ENCODE measurements around the gene ZP2.
"Not testable (repeated sequence)": the region's sequence is repeated elsewhere in the genome, so short reads cannot be mapped to it uniquely, and the experiment has no call there.

ZP2 gene

GRCh38 chr16:21197621-21198020 lies 13.8 kb downstream of the ZP2 start:
- Mint-ChIP-seq H3K9me3 (no peaks in the 10 kb centered on the region), H3K4me1 (no peaks in the 10 kb centered on the region), H3K36me3 (no peaks in the 10 kb centered on the region), H3K4me3 (no peak overlapping the region), H3K27ac (no peak overlapping the region), H3K27me3 (peaks cover 30% of the 10 kb centered on the region)
- no peak for DNase-seq
- CTCF ChIA-PET, result no interaction called here

- no peaks in the 10 kb centered on the region for H3K36me3 Mint-ChIP-seq
- DNase-seq, result no peak
- no peak overlapping the region for H3K4me3 Mint-ChIP-seq
- H3K4me1 Mint-ChIP-seq, result no peaks in the 10 kb centered on the region
- CTCF ChIA-PET, result interaction anchor here (1.0 kb wide), 1 partner anchor 1121 kb away, joined by 3 read pairs; no protein-coding TSS in a partner anchor
- no peak overlapping the region for H3K27ac Mint-ChIP-seq
- H3K9me3 Mint-ChIP-seq, result no peaks in the 10 kb centered on the region
- peaks cover 30% of the 10 kb centered on the region for H3K27me3 Mint-ChIP-seq
These were observed 14.3 kb downstream of the ZP2 start for GRCh38 chr16:21197112-21197511.

GRCh38 chr16:21195330-21195729 lies 16.0 kb downstream of the ZP2 start:
- DNase-seq, H3K9me3 Mint-ChIP-seq: not testable (repeated sequence)

GRCh38 chr16:21194771-21195301 lies 16.5 kb downstream of the ZP2 start:
- Mint-ChIP-seq H3K4me1 (no peaks in the 10 kb centered on the region), H3K36me3 (no peaks in the 10 kb centered on the region), H3K9me3 (no peaks in the 10 kb centered on the region), H3K27me3 (peaks cover 22% of the 10 kb centered on the region), H3K4me3 (no peak overlapping the region), H3K27ac (no peak overlapping the region)
- CTCF ChIA-PET, result no interaction called here
- DNase-seq, result no peak

More at GRCh38 chr16:21195330-21195729, 16.0 kb downstream of the ZP2 start:
- CTCF ChIA-PET, H3K36me3 Mint-ChIP-seq, H3K27ac Mint-ChIP-seq, H3K4me1 Mint-ChIP-seq, H3K4me3 Mint-ChIP-seq: not testable (repeated sequence)
- H3K27me3 Mint-ChIP-seq, result peaks cover 22% of the 10 kb centered on the region

GRCh38 chr16:21192991-21193390 lies 18.4 kb downstream of the ZP2 start:
- H3K4me3 Mint-ChIP-seq, result no peak overlapping the region
- H3K27me3 Mint-ChIP-seq, result peaks cover 19% of the 10 kb centered on the region
- H3K27ac Mint-ChIP-seq, result no peak overlapping the region
- CTCF ChIA-PET, result no interaction called here
- H3K36me3 Mint-ChIP-seq, result no peaks in the 10 kb centered on the region
- no peaks in the 10 kb centered on the region for H3K9me3 Mint-ChIP-seq
- no peak for DNase-seq
- peaks cover 5% of the 10 kb centered on the region for H3K4me1 Mint-ChIP-seq

- Mint-ChIP-seq H3K27me3 (peaks cover 12% of the 10 kb centered on the region), H3K4me1 (peaks cover 5% of the 10 kb centered on the region), H3K9me3 (no peaks in the 10 kb centered on the region), H3K36me3 (no peaks in the 10 kb centered on the region), H3K4me3 (no peak overlapping the region), H3K27ac (no peak overlapping the region)
- CTCF ChIA-PET, result no interaction called here
- DNase-seq, result no peak
These were observed 20.8 kb downstream of the ZP2 start for GRCh38 chr16:21190599-21190998.

GRCh38 chr16:21190013-21190412 lies 21.4 kb downstream of the ZP2 start:
- H3K4me1 Mint-ChIP-seq, result peaks cover 5% of the 10 kb centered on the region
- CTCF ChIA-PET, result interaction anchor here (0.7 to 2.6 kb wide), 4 partner anchors 112 to 1128 kb away, joined by 3 to 23 read pairs (median 7); no protein-coding TSS in a partner anchor
- H3K36me3 Mint-ChIP-seq, result no peaks in the 10 kb centered on the region
- H3K27me3 Mint-ChIP-seq, result peaks cover 8% of the 10 kb centered on the region
- H3K4me3 Mint-ChIP-seq, result no peak overlapping the region
- DNase-seq, result no peak
- no peak overlapping the region for H3K27ac Mint-ChIP-seq
- no peaks in the 10 kb centered on the region for H3K9me3 Mint-ChIP-seq

GRCh38 chr16:21189311-21189710 lies 22.1 kb downstream of the ZP2 start:
- Mint-ChIP-seq H3K4me1 (peaks cover 5% of the 10 kb centered on the region), H3K36me3 (no peaks in the 10 kb centered on the region), H3K9me3 (no peaks in the 10 kb centered on the region), H3K4me3 (no peak overlapping the region), H3K27me3 (peaks cover 5% of the 10 kb centered on the region), H3K27ac (no peak overlapping the region)
- CTCF ChIA-PET, result interaction anchor here (0.7 to 2.6 kb wide), 12 partner anchors 10 to 1148 kb away, joined by 3 to 23 read pairs (median 4); partner anchors contain the start of gene CRYM
- DNase-seq, result no peak

- no peaks in the 10 kb centered on the region for H3K9me3 Mint-ChIP-seq
- H3K36me3 Mint-ChIP-seq, result peaks cover 7% of the 10 kb centered on the region
- H3K27ac Mint-ChIP-seq, result no peak overlapping the region
- H3K4me3 Mint-ChIP-seq, result no peak overlapping the region
- H3K27me3 Mint-ChIP-seq, result peaks cover 5% of the 10 kb centered on the region
- peaks cover 5% of the 10 kb centered on the region for H3K4me1 Mint-ChIP-seq
- CTCF ChIA-PET, result interaction anchor here (0.7 to 2.0 kb wide), 4 partner anchors 114 to 1135 kb away, joined by 3 to 8 read pairs (median 4); no protein-coding TSS in a partner anchor
- DNase-seq, result no peak
These were observed 25.1 kb downstream of the ZP2 start for GRCh38 chr16:21186326-21186691.

- peaks cover 5% of the 10 kb centered on the region for H3K27me3 Mint-ChIP-seq
- H3K4me3 Mint-ChIP-seq, result no peak overlapping the region
- CTCF ChIA-PET, result interaction anchor here (0.7 to 2.0 kb wide), 4 partner anchors 115 to 1136 kb away, joined by 3 to 8 read pairs (median 4); no protein-coding TSS in a partner anchor
- H3K36me3 Mint-ChIP-seq, result peaks cover 12% of the 10 kb centered on the region
- DNase-seq, result no peak
- H3K27ac Mint-ChIP-seq, result no peak overlapping the region
- peaks cover 5% of the 10 kb centered on the region for H3K4me1 Mint-ChIP-seq
- H3K9me3 Mint-ChIP-seq, result no peaks in the 10 kb centered on the region
These were observed 25.6 kb downstream of the ZP2 start for GRCh38 chr16:21185659-21186325.

- DNase-seq, result no peak
- Mint-ChIP-seq H3K9me3 (no peaks in the 10 kb centered on the region), H3K4me3 (no peak overlapping the region), H3K36me3 (peaks cover 15% of the 10 kb centered on the region), H3K27ac (no peak overlapping the region), H3K27me3 (peaks cover 5% of the 10 kb centered on the region), H3K4me1 (peaks cover 5% of the 10 kb centered on the region)
- CTCF ChIA-PET, result no interaction called here
These were observed 26.5 kb downstream of the ZP2 start for GRCh38 chr16:21184834-21185233.

GRCh38 chr16:21183995-21184394 lies 27.4 kb downstream of the ZP2 start:
- H3K4me3 Mint-ChIP-seq, result no peak overlapping the region
- CTCF ChIA-PET, result no interaction called here
- peaks cover 5% of the 10 kb centered on the region for H3K4me1 Mint-ChIP-seq
- H3K27ac Mint-ChIP-seq, result no peak overlapping the region
- peaks cover 16% of the 10 kb centered on the region for H3K36me3 Mint-ChIP-seq
- DNase-seq, result no peak
- no peaks in the 10 kb centered on the region for H3K9me3 Mint-ChIP-seq
- H3K27me3 Mint-ChIP-seq, result peaks cover 5% of the 10 kb centered on the region

- Mint-ChIP-seq H3K4me3 (no peak overlapping the region), H3K36me3 (peaks cover 34% of the 10 kb centered on the region), H3K27me3 (no peaks in the 10 kb centered on the region), H3K4me1 (no peaks in the 10 kb centered on the region), H3K9me3 (peaks cover 2% of the 10 kb centered on the region), H3K27ac (no peak overlapping the region)
- DNase-seq, result no peak
- CTCF ChIA-PET, result no interaction called here
These were observed 31.4 kb downstream of the ZP2 start for GRCh38 chr16:21179983-21180365.

- no peaks in the 10 kb centered on the region for H3K4me1 Mint-ChIP-seq
- H3K27me3 Mint-ChIP-seq, result no peaks in the 10 kb centered on the region
- no peak overlapping the region for H3K27ac Mint-ChIP-seq
- DNase-seq, result no peak
- peaks cover 2% of the 10 kb centered on the region for H3K9me3 Mint-ChIP-seq
- H3K4me3 Mint-ChIP-seq, result no peak overlapping the region
- peaks cover 36% of the 10 kb centered on the region for H3K36me3 Mint-ChIP-seq
- CTCF ChIA-PET, result no interaction called here
These were observed 32.0 kb downstream of the ZP2 start for GRCh38 chr16:21179126-21179982.
